Measurements from ENCODE around the gene ZYX. TPM values are rescaled to one million over a fixed set of nuclear protein-coding genes. Genes with fewer than 3 reads are reported as not detected.
A peak's percentile ranks its signal among the peaks of the same experiment; 100 is the strongest.

The ZYX gene, protein sequence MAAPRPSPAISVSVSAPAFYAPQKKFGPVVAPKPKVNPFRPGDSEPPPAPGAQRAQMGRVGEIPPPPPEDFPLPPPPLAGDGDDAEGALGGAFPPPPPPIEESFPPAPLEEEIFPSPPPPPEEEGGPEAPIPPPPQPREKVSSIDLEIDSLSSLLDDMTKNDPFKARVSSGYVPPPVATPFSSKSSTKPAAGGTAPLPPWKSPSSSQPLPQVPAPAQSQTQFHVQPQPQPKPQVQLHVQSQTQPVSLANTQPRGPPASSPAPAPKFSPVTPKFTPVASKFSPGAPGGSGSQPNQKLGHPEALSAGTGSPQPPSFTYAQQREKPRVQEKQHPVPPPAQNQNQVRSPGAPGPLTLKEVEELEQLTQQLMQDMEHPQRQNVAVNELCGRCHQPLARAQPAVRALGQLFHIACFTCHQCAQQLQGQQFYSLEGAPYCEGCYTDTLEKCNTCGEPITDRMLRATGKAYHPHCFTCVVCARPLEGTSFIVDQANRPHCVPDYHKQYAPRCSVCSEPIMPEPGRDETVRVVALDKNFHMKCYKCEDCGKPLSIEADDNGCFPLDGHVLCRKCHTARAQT
- polyA plus RNA-seq (2013, experiment 1 of 2) = 85.0 TPM
- 85.7 TPM for polyA plus RNA-seq (2013, experiment 2 of 2)

DNA sequence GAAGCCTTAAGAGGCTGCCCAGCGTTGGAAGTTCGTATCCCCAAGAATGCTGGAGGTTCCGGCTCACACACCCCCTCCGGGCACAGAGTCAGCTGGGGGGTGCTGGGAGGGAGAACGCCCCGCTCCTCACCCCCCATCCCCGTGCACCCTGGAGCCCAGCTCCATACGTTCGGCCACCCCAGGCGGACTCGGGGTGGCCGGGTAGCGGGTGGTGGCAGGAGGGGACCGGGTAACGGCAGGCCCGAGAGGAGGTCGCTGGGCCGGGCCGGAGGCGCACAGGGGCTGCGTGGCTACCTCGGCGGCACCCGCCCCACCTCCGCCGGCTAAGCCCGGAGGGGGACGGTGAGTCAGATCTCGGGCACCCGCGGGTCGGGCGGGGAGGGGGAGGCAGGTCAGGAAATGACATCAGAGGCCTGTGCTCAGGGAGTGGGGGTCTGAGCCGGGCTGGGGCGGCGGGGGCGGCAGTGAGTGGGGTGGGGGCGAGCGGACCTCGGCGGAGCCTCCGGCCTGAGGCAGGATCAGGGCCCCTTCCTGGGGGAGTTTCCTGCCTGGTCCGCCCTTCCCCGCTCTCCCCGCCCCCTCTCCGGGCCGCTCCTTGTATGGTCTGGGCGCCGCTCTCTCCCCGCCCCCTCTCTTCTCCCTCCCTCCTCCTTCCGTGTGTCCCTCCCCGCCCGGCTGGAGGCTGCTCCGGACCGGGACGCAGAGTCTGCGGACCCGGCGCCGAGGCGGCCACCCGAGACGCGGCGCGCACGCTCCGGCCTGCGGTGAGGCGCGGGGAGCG is at the start of gene ZYX:
ZYX (plus strand) TSS at position 700 of the 781 bp plus-strand sequence. CDS start 227 bp downstream, outside the sequence.
- H2BK15ac ChIP-seq (ENCODE audit: low read length) = peak within 1 kb of the TSS; percentile 75
- H3K79me1 ChIP-seq (ENCODE audit: low read depth, low read length) = peaks cover 4% of the 10 kb centered on the region
- no CpG with 5 or more reads among the region's 72 CpGs for WGBS, 2 donors (ENCODE audit: extremely low coverage in 2 of 2, insufficient read length in 2 of 2, insufficient replicate concordance in 1 of 2)
- peak within 1 kb of the TSS; percentile 43 for H3K14ac ChIP-seq (ENCODE audit: low read length)
- peak within 1 kb of the TSS; percentile 91 for H3K9ac ChIP-seq (ENCODE audit: low read depth, low read length, poor library complexity)
- H3K18ac ChIP-seq (ENCODE audit: low read length) = peak within 1 kb of the TSS; percentile 99
- H2BK120ac ChIP-seq (ENCODE audit: low read depth, low read length) = peak within 1 kb of the TSS; percentile 39
- no peak within 1 kb of the TSS for H2BK12ac ChIP-seq (ENCODE audit: low read length)
- peaks cover 6 to 32% of the 10 kb centered on the region in 2 donors for H3K36me3 ChIP-seq (replicated peaks in 1 of 2; ENCODE audit: control insufficient read depth in 2 of 2, insufficient read depth in 2 of 2, low read length in 2 of 2)
- H2AK5ac ChIP-seq (ENCODE audit: low read depth, low read length) = peak within 1 kb of the TSS; percentile 52
- peaks cover 0 to under 1% of the 10 kb centered on the region in 2 donors for H3K9me3 ChIP-seq (replicated peaks in 1 of 2; ENCODE audit: control insufficient read depth in 2 of 2, insufficient read depth in 1 of 2, low read depth in 1 of 2, low read length in 2 of 2)
- H3K27me3 ChIP-seq (ENCODE audit: control insufficient read depth in 3 of 3, insufficient read depth in 3 of 3, low read depth in 1 of 3, low read length in 3 of 3) = no peaks in the 10 kb centered on the region
- peak within 1 kb of the TSS; percentile 85 for H3K27ac ChIP-seq (replicated peaks; ENCODE audit: low read length)
- H3K4ac ChIP-seq (ENCODE audit: low read length) = no peak within 1 kb of the TSS
- H3K4me3 ChIP-seq (ENCODE audit: low read length in 2 of 2) = peak within 1 kb of the TSS; percentile 76 to 98
- H4K91ac ChIP-seq (ENCODE audit: low read depth, low read length, poor library complexity) = no peak within 1 kb of the TSS
- peak; percentile 87 for DNase-seq (ENCODE audit: low spot score)
- H3K4me1 ChIP-seq (ENCODE audit: control insufficient read depth in 2 of 2, insufficient read depth in 1 of 2, low read depth in 1 of 2, low read length in 2 of 2) = peaks cover 14 to 16% of the 10 kb centered on the region in 2 donors
- H2AFZ ChIP-seq (ENCODE audit: low read length) = peak within 1 kb of the TSS; percentile 96
- H3K23ac ChIP-seq (ENCODE audit: low read depth, low read length, poor library complexity) = peak within 1 kb of the TSS; percentile 97
- peak within 1 kb of the TSS; percentile 98 for H2BK5ac ChIP-seq (ENCODE audit: low read length)
- H4K8ac ChIP-seq (ENCODE audit: low read depth, low read length) = no peak within 1 kb of the TSS
- peak within 1 kb of the TSS; percentile 83 for H3K4me2 ChIP-seq (ENCODE audit: insufficient read depth, low read length, poor library complexity, severe bottlenecking)

GRCh38 chr7:143334244-143334643 is 46.9 kb upstream of the ZYX start:
- Histone ChIP-seq H3K4me1 (ENCODE audit: control insufficient read depth in 2 of 2, insufficient read depth in 1 of 2, low read depth in 1 of 2, low read length in 2 of 2) (no peaks in the 10 kb centered on the region), H3K18ac (ENCODE audit: low read length) (no peak overlapping the region), H2AFZ (ENCODE audit: low read length) (no peak overlapping the region), H3K9me3 (replicated peaks in 1 of 2; ENCODE audit: control insufficient read depth in 2 of 2, insufficient read depth in 1 of 2, low read depth in 1 of 2, low read length in 2 of 2) (no peaks in the 10 kb centered on the region), H4K8ac (ENCODE audit: low read depth, low read length) (no peak overlapping the region), H3K36me3 (replicated peaks in 1 of 2; ENCODE audit: control insufficient read depth in 2 of 2, insufficient read depth in 2 of 2, low read length in 2 of 2) (no peaks in the 10 kb centered on the region), H2BK15ac (ENCODE audit: low read length) (no peak overlapping the region), H3K79me1 (ENCODE audit: low read depth, low read length) (no peaks in the 10 kb centered on the region), H2BK12ac (ENCODE audit: low read length) (no peak overlapping the region), H2BK120ac (ENCODE audit: low read depth, low read length) (no peak overlapping the region), H3K14ac (ENCODE audit: low read length) (no peak overlapping the region), H3K4me2 (ENCODE audit: insufficient read depth, low read length, poor library complexity, severe bottlenecking) (no peak overlapping the region), H2BK5ac (ENCODE audit: low read length) (no peak overlapping the region), H3K27ac (replicated peaks; ENCODE audit: low read length) (no peak overlapping the region), H3K23ac (ENCODE audit: low read depth, low read length, poor library complexity) (no peak overlapping the region), H2AK5ac (ENCODE audit: low read depth, low read length) (no peak overlapping the region), H3K9ac (ENCODE audit: low read depth, low read length, poor library complexity) (no peak overlapping the region), H4K91ac (ENCODE audit: low read depth, low read length, poor library complexity) (no peak overlapping the region), H3K4ac (ENCODE audit: low read length) (no peak overlapping the region), H3K27me3 (ENCODE audit: control insufficient read depth in 3 of 3, insufficient read depth in 3 of 3, low read depth in 1 of 3, low read length in 3 of 3) (peaks cover 0 to 21% (median 0%) of the 10 kb centered on the region in 3 experiments), H3K4me3 (ENCODE audit: low read length in 2 of 2) (no peak overlapping the region)
- no CpG with 5 or more reads among the region's 1 CpG for WGBS, 2 donors (ENCODE audit: extremely low coverage in 2 of 2, insufficient read length in 2 of 2, insufficient replicate concordance in 1 of 2)
- no peak for DNase-seq (ENCODE audit: low spot score)

GRCh38 chr7:143337216-143337615 is 43.9 kb upstream of the ZYX start:
- no peak overlapping the region for H3K4ac ChIP-seq (ENCODE audit: low read length)
- no peak overlapping the region for H3K4me3 ChIP-seq (ENCODE audit: low read length in 2 of 2)
- H4K91ac ChIP-seq (ENCODE audit: low read depth, low read length, poor library complexity) = no peak overlapping the region
- H2AFZ ChIP-seq (ENCODE audit: low read length) = no peak overlapping the region
- no peak overlapping the region for H2BK5ac ChIP-seq (ENCODE audit: low read length)
- H3K23ac ChIP-seq (ENCODE audit: low read depth, low read length, poor library complexity) = no peak overlapping the region
- H3K27me3 ChIP-seq (ENCODE audit: control insufficient read depth in 3 of 3, insufficient read depth in 3 of 3, low read depth in 1 of 3, low read length in 3 of 3) = peaks cover 0 to 27% (median 0%) of the 10 kb centered on the region in 3 experiments
- DNase-seq (ENCODE audit: low spot score) = no peak
- H3K18ac ChIP-seq (ENCODE audit: low read length) = no peak overlapping the region
- no peak overlapping the region for H2BK120ac ChIP-seq (ENCODE audit: low read depth, low read length)
- H3K14ac ChIP-seq (ENCODE audit: low read length) = no peak overlapping the region
- no peak overlapping the region for H3K4me2 ChIP-seq (ENCODE audit: insufficient read depth, low read length, poor library complexity, severe bottlenecking)
- H3K9ac ChIP-seq (ENCODE audit: low read depth, low read length, poor library complexity) = no peak overlapping the region
- H2AK5ac ChIP-seq (ENCODE audit: low read depth, low read length) = no peak overlapping the region
- WGBS, 2 donors (ENCODE audit: extremely low coverage in 2 of 2, insufficient read length in 2 of 2, insufficient replicate concordance in 1 of 2) = no CpG with 5 or more reads among the region's 3 CpGs
- H3K4me1 ChIP-seq (ENCODE audit: control insufficient read depth in 2 of 2, insufficient read depth in 1 of 2, low read depth in 1 of 2, low read length in 2 of 2) = no peaks in the 10 kb centered on the region
- no peak overlapping the region for H3K27ac ChIP-seq (replicated peaks; ENCODE audit: low read length)
- H3K9me3 ChIP-seq (replicated peaks in 1 of 2; ENCODE audit: control insufficient read depth in 2 of 2, insufficient read depth in 1 of 2, low read depth in 1 of 2, low read length in 2 of 2) = no peaks in the 10 kb centered on the region
- H4K8ac ChIP-seq (ENCODE audit: low read depth, low read length) = no peak overlapping the region
- H3K36me3 ChIP-seq (replicated peaks in 1 of 2; ENCODE audit: control insufficient read depth in 2 of 2, insufficient read depth in 2 of 2, low read length in 2 of 2) = no peaks in the 10 kb centered on the region
- no peak overlapping the region for H2BK12ac ChIP-seq (ENCODE audit: low read length)
- H3K79me1 ChIP-seq (ENCODE audit: low read depth, low read length) = no peaks in the 10 kb centered on the region
- H2BK15ac ChIP-seq (ENCODE audit: low read length) = no peak overlapping the region

Measured in neuronal stem cell (in vitro differentiated cells).